K562 (cell line): ENCODE data around the gene SLC35G6. TPM values are rescaled to one million over a fixed set of nuclear protein-coding genes. Genes with fewer than 3 reads are reported as not detected.

Experiments
- CREB5 ChIP-seq: fragments of 250-450 bp; sonication (Bioruptor Pico); IDR thresholded peaks from 2 replicates; pipeline ENCODE4 v1.5.0; 2020; ENCODE audit warnings: mild to moderate bottlenecking
- GTF2F1 ChIP-seq: IDR thresholded peaks from 2 replicates; pipeline ENCODE4 v1.6.1; 2011; ENCODE audit warnings: low read depth, low read length, improper control_type of control experiment
- RB1 ChIP-seq: fragments of 450-650 bp; IDR thresholded peaks from 2 replicates; pipeline ENCODE4 v1.6.1; 2017; ENCODE audit warnings: low read depth, mild to moderate bottlenecking
- RFX1 ChIP-seq: fragments of 450-650 bp; IDR thresholded peaks from 2 replicates; pipeline ENCODE4 v1.6.1; 2016; ENCODE audit warnings: mild to moderate bottlenecking, moderate library complexity
- SIRT6 ChIP-seq: IDR thresholded peaks from one replicate; pipeline ENCODE4 v1.6.1; 2012; ENCODE audit warnings: low read depth, mild to moderate bottlenecking, control low read depth, inconsistent platforms, low read length, moderate library complexity
- TAF7 ChIP-seq: fragments of 450-650 bp; IDR thresholded peaks from 2 replicates; pipeline ENCODE4 v1.6.1; 2016; ENCODE audit warnings: missing genetic modification characterization, missing compliant biosample characterization
- ZBTB49 ChIP-seq: sonication (generic); formaldehyde crosslinking; IDR thresholded peaks from 2 replicates; pipeline ENCODE4 v1.8.0; 2022; ENCODE audit warnings: missing genetic modification reagents, mild to moderate bottlenecking, borderline replicate concordance
- ZMIZ1 ChIP-seq, 2 experiments: fragments of 150-350 bp in 1 of 2; IDR thresholded peaks; 2 replicates each; pipeline ENCODE4 v1.6.1; 2012 to 2016; ENCODE audit warnings: low read depth in 2 of 2, low read length in 2 of 2, mild to moderate bottlenecking in 1 of 2, moderate library complexity in 1 of 2
- ZNF239 ChIP-seq: fragments of 250-450 bp; sonication (Bioruptor Pico); IDR thresholded peaks from 2 replicates; pipeline ENCODE4 v1.4.0; 2020; ENCODE audit warnings: mild to moderate bottlenecking
- ZNF695 ChIP-seq: fragments of 450-650 bp; formaldehyde crosslinking; IDR thresholded peaks from 2 replicates; pipeline ENCODE4 v1.4.0; 2020; ENCODE audit warnings: mild to moderate bottlenecking, moderate library complexity
- polyA plus RNA-seq, 8 experiments: library from polyadenylated mRNA; depleted of rRNA in 4 of 8; stranded (reverse) in 5 of 8; unstranded in 3 of 8; fragments of >200 nt; fragmentation: Nextera tagmentation in 2 of 8; fragmentation: Illumina TruSeq in 1 of 8; extraction: Ambion mirVana in 2 of 8; extraction: Trizol in 1 of 8; gene quantifications; 2 replicates each; pipeline versions ENCODE4 v1.2.1 to v1.2.3, GENCODE V29; 2011 to 2014; ENCODE audit warnings: inconsistent platforms in 1 of 8, missing spikeins in 1 of 8
- total RNA-seq, 7 experiments: library from RNA; depleted of rRNA in 6 of 7; stranded (reverse); fragments of >200 nt in 6 of 7; fragmentation: Illumina TruSeq in 2 of 7; extraction: Trizol in 2 of 7; gene quantifications; 2 replicates each; pipeline versions ENCODE4 v1.2.1 to v1.2.3, GENCODE V29; 2011 to 2021; ENCODE audit warnings: low replicate concordance in 1 of 7

The SLC35G6 gene
- total and polyA plus RNA-seq, 9 of the 15 experiments (the other 6 are each of a cell fraction or from before 2014, with no cell fraction given) = not detected

- TF ChIP-seq ZMIZ1 (IDR thresholded peaks at IDR 0.05; ENCODE audit: low read depth in 2 of 2, low read length in 2 of 2) = no peak
- TF ChIP-seq GTF2F1 = no peak
- no peak for TF ChIP-seq CREB5 (CRISPR knock-in tag)
- no peak for TF ChIP-seq RFX1
- TF ChIP-seq ZBTB49 = no peak
- TF ChIP-seq TAF7 (tag) = no peak
- no peak for TF ChIP-seq SIRT6
- TF ChIP-seq ZNF239 (CRISPR knock-in tag) = no peak
- 0 out of 2 replicates have a peak, but pooled peaks have one; percentile 21 for TF ChIP-seq RB1
- TF ChIP-seq ZNF695 = no peak
Observed at GRCh38 chr17:7479213-7480088, 1.8 kb upstream of the SLC35G6 start, which contains the start of gene ZBTB4 (continued).
